H9 (cell line): Measurements from ENCODE around the gene NPFF. TPM values are rescaled to one million over a fixed set of nuclear protein-coding genes. Genes with fewer than 3 reads are reported as not detected.

ENCODE experiments used
- DNase-seq: peaks from one replicate; pipeline ENCODE4 v3.0.0-alpha.2; 2017
- H2AFZ ChIP-seq: one replicate; pipeline ENCODE4 v1.6.1; 2013; ENCODE audit warnings: mild to moderate bottlenecking, low read length, control low read depth, moderate library complexity
- H2AK5ac ChIP-seq: 2 replicates; pipeline ENCODE4 v1.6.1; 2013; ENCODE audit warnings: low read length, control low read depth, mixed read lengths; ENCODE audit not compliant: insufficient read length
- H2BK120ac ChIP-seq: one replicate; pipeline ENCODE4 v1.6.1; 2013; ENCODE audit warnings: low read depth, mild to moderate bottlenecking, low read length, control low read depth, inconsistent platforms; ENCODE audit not compliant: poor library complexity, severe bottlenecking
- H2BK12ac ChIP-seq: 2 replicates; pipeline ENCODE4 v1.6.1; 2013; ENCODE audit warnings: low read length, control low read depth, mixed read lengths, low read depth; ENCODE audit not compliant: insufficient read length
- H2BK15ac ChIP-seq: 2 replicates; pipeline ENCODE4 v1.6.1; 2013; ENCODE audit warnings: low read depth, low read length, control low read depth
- H2BK20ac ChIP-seq: one replicate; pipeline ENCODE4 v1.6.1; 2013; ENCODE audit warnings: low read depth, mild to moderate bottlenecking, low read length, control low read depth, inconsistent platforms; ENCODE audit not compliant: poor library complexity, severe bottlenecking
- H2BK5ac ChIP-seq: 2 replicates; pipeline ENCODE4 v1.6.1; 2013; ENCODE audit warnings: low read length, control low read depth, mixed read lengths; ENCODE audit not compliant: insufficient read length
- H3K14ac ChIP-seq: 2 replicates; pipeline ENCODE4 v1.6.1; 2013; ENCODE audit warnings: low read length, control low read depth; ENCODE audit not compliant: insufficient read depth
- H3K18ac ChIP-seq: 2 replicates; pipeline ENCODE4 v1.6.1; 2013; ENCODE audit warnings: low read depth, mild to moderate bottlenecking, mixed read lengths, low read length, control low read depth; ENCODE audit not compliant: insufficient read length
- H3K23ac ChIP-seq: 2 replicates; pipeline ENCODE4 v1.6.1; 2013; ENCODE audit warnings: low read length, control low read depth, mixed read lengths, low read depth; ENCODE audit not compliant: insufficient read length
- H3K23me2 ChIP-seq: 2 replicates; pipeline ENCODE4 v1.6.1; 2013; ENCODE audit warnings: low read depth, mild to moderate bottlenecking, mixed read lengths, low read length, control low read depth; ENCODE audit not compliant: insufficient read length, poor library complexity, severe bottlenecking
- H3K27ac ChIP-seq: 2 replicates; pipeline ENCODE4 v1.5.1; 2013; ENCODE audit warnings: low read length, control low read depth, mixed read lengths, low read depth; ENCODE audit not compliant: insufficient read length
- H3K27me3 ChIP-seq: 2 replicates; pipeline ENCODE4 v1.6.1; 2013; ENCODE audit warnings: low read length, control low read depth, inconsistent platforms; ENCODE audit not compliant: insufficient read depth
- H3K4ac ChIP-seq: 2 replicates; pipeline ENCODE4 v1.6.1; 2013; ENCODE audit warnings: low read depth, mild to moderate bottlenecking, control low read depth, inconsistent platforms, low read length, moderate library complexity
- H3K4me1 ChIP-seq: 2 replicates; pipeline ENCODE4 v1.6.1; 2013; ENCODE audit warnings: low read length, control low read depth, inconsistent platforms; ENCODE audit not compliant: insufficient read depth
- H3K4me2 ChIP-seq: 2 replicates; pipeline ENCODE4 v1.6.1; 2013; ENCODE audit warnings: low read length, control low read depth, mixed read lengths; ENCODE audit not compliant: insufficient read length, insufficient read depth
- H3K56ac ChIP-seq: 2 replicates; pipeline ENCODE4 v1.6.1; 2013; ENCODE audit warnings: low read depth, mild to moderate bottlenecking, mixed read lengths, low read length, control low read depth; ENCODE audit not compliant: insufficient read length
- H3K79me1 ChIP-seq: 2 replicates; pipeline ENCODE4 v1.6.1; 2013; ENCODE audit warnings: low read depth, mild to moderate bottlenecking, moderate library complexity, low read length, control low read depth, inconsistent platforms; ENCODE audit not compliant: insufficient read depth, poor library complexity, severe bottlenecking
- H3K79me2 ChIP-seq: 2 replicates; pipeline ENCODE4 v1.6.1; 2013; ENCODE audit warnings: low read length, control low read depth, inconsistent platforms; ENCODE audit not compliant: insufficient read depth
- H3K9ac ChIP-seq: 2 replicates; pipeline ENCODE4 v1.6.1; 2013; ENCODE audit warnings: low read length, control low read depth, mixed read lengths; ENCODE audit not compliant: insufficient read length; ENCODE audit errors: extremely low read depth
- H3K9me3 ChIP-seq: one replicate; pipeline ENCODE4 v1.6.1; 2013; ENCODE audit warnings: low read depth, low read length, inconsistent platforms; ENCODE audit not compliant: control insufficient read depth
- H3T11ph ChIP-seq: one replicate; pipeline ENCODE4 v1.6.1; 2013; ENCODE audit warnings: mild to moderate bottlenecking, low read length, control low read depth, inconsistent platforms
- H4K20me1 ChIP-seq: one replicate; pipeline ENCODE4 v1.6.1; 2013; ENCODE audit not compliant: control insufficient read depth, insufficient read length, insufficient read depth
- H4K5ac ChIP-seq: 2 replicates; pipeline ENCODE4 v1.6.1; 2013; ENCODE audit warnings: low read depth, mild to moderate bottlenecking, mixed read lengths, low read length, control low read depth; ENCODE audit not compliant: insufficient read length
- H4K8ac ChIP-seq: replicated peaks from 2 replicates; pipeline ENCODE4 v1.6.1; 2013; ENCODE audit warnings: low read length, control low read depth, mixed read lengths, low read depth; ENCODE audit not compliant: insufficient read length
- H4K91ac ChIP-seq: 2 replicates; pipeline ENCODE4 v1.6.1; 2013; ENCODE audit warnings: low read depth, mild to moderate bottlenecking, moderate library complexity, mixed read lengths, low read length, control low read depth; ENCODE audit not compliant: insufficient read length
- H3K27ac Mint-ChIP-seq, 3 experiments: 2 replicates in 2 of 3; 3 replicates in 1 of 3; pipeline ENCODE4 v1.8.0; 2020 to 2021; ENCODE audit warnings: mixed read lengths in 3 of 3, mild to moderate bottlenecking in 1 of 3, moderate library complexity in 1 of 3
- H3K27me3 Mint-ChIP-seq: 2 replicates; pipeline ENCODE4 v1.8.0; 2021; ENCODE audit warnings: low read depth, mild to moderate bottlenecking, moderate library complexity, mixed read lengths
- H3K36me3 Mint-ChIP-seq, 3 experiments: 2 replicates in 2 of 3; 3 replicates in 1 of 3; pipeline ENCODE4 v1.8.0; 2020 to 2021; ENCODE audit warnings: low read depth in 3 of 3, mixed read lengths in 3 of 3; ENCODE audit not compliant: insufficient read depth in 1 of 3
- H3K4me1 Mint-ChIP-seq, 2 experiments: 2 replicates each; pipeline ENCODE4 v1.8.0; 2020; ENCODE audit warnings: mixed read lengths in 2 of 2
- H3K4me3 Mint-ChIP-seq, 2 experiments: 2 replicates in 1 of 2; 3 replicates in 1 of 2; pipeline ENCODE4 v1.8.0; 2020 to 2021; ENCODE audit warnings: mild to moderate bottlenecking in 2 of 2, mixed read lengths in 2 of 2, moderate library complexity in 1 of 2
- H3K9me3 Mint-ChIP-seq, 2 experiments: 2 replicates in 1 of 2; 3 replicates in 1 of 2; pipeline ENCODE4 v1.8.0; 2020; ENCODE audit warnings: mild to moderate bottlenecking in 2 of 2, mixed read lengths in 2 of 2, moderate library complexity in 1 of 2
- CTCF ChIP-seq: fragments of 200-600 bp; sonication (generic); conservative IDR thresholded peaks from 3 replicates; pipeline ENCODE4 v1.8.0; 2021; ENCODE audit warnings: antibody characterized with exemption, mild to moderate bottlenecking
- WGBS: extraction: QIAGEN DNeasy Blood & Tissue Kit; methylation state at CpG from one replicate; pipeline ENCODE4 v1.1.7; 2013; ENCODE audit warnings: missing lambda C conversion rate, low lambda C conversion rate, mixed read lengths; ENCODE audit not compliant: insufficient read length; ENCODE audit errors: extremely low coverage; 5-methylcytosine and 5-hydroxymethylcytosine counted together
- total RNA-seq: library from RNA; stranded (reverse); gene quantifications from 2 replicates; pipeline ENCODE4 v1.2.1, GENCODE V29; 2021

NPFF gene
- total RNA-seq, 1 experiment from 2014 or later = not detected

- Histone ChIP-seq H4K5ac (no peak overlapping the region), H3K23ac (no peak overlapping the region), H4K91ac (no peak overlapping the region), H3K23me2 (no peaks in the 10 kb centered on the region), H3K4ac (no peak overlapping the region), H4K8ac (no peak overlapping the region), H2AK5ac (no peak overlapping the region), H3K27me3 (no peaks in the 10 kb centered on the region), H3K79me1 (no peaks in the 10 kb centered on the region), H2BK15ac (no peak overlapping the region), H3T11ph (no peak overlapping the region), H2BK120ac (no peak overlapping the region), H3K4me1 (no peaks in the 10 kb centered on the region), H3K14ac (no peak overlapping the region), H3K9ac (no peak overlapping the region), H2BK5ac (no peak overlapping the region), H3K79me2 (no peaks in the 10 kb centered on the region), H3K56ac (no peak overlapping the region), H2BK20ac (no peak overlapping the region), H2AFZ (no peak overlapping the region), H2BK12ac (no peak overlapping the region), H4K20me1 (no peaks in the 10 kb centered on the region), H3K4me2 (no peak overlapping the region), H3K18ac (no peak overlapping the region), H3K27ac (no peak overlapping the region), H3K9me3 (no peaks in the 10 kb centered on the region)
- no CpG with 5 or more reads among the region's 3 CpGs for WGBS
- H3K4me3 Mint-ChIP-seq = no peak overlapping the region
- H3K27ac Mint-ChIP-seq = no peak overlapping the region
- H3K9me3 Mint-ChIP-seq = no peaks in the 10 kb centered on the region
- no peaks in the 10 kb centered on the region for H3K4me1 Mint-ChIP-seq
- no peak for TF ChIP-seq CTCF
- H3K27me3 Mint-ChIP-seq = no peaks in the 10 kb centered on the region
- no peak for DNase-seq
- peaks cover 12 to 48% (median 35%) of the 10 kb centered on the region in 3 experiments; a peak in 6 of 7 replicates for H3K36me3 Mint-ChIP-seq
Observed at GRCh38 chr12:53532021-53532420, 24.7 kb upstream of the NPFF start.
